ENCODE data around the gene ECSCR.
A peak's percentile ranks its signal among the peaks of the same experiment; 100 is the strongest.
"Not testable (repeated sequence)": the region's sequence is repeated elsewhere in the genome, so short reads cannot be mapped to it uniquely, and the experiment has no call there.

ECSCR gene

GRCh38 chr5:139443831-139444453 is 18.6 kb downstream of the ECSCR start:
- DNase-seq = no peak

- not testable (repeated sequence) for DNase-seq
Measured at GRCh38 chr5:139440416-139440815, 22.1 kb downstream of the ECSCR start.

GRCh38 chr5:139439013-139439903 is 23.3 kb downstream of the ECSCR start, which contains the start of gene DNAJC18:
Gene DNAJC18, minus strand, starts transcription at chr5:139439525. Its CDS starts 80 bp downstream, at chr5:139439445.
- DNase-seq = peak; percentile 84

GRCh38 chr5:139438707-139439012 is 23.9 kb downstream of the ECSCR start:
- DNase-seq = no peak

GRCh38 chr5:139435676-139436075 is 26.9 kb downstream of the ECSCR start:
- DNase-seq = no peak

GRCh38 chr5:139431706-139432105 is 30.8 kb downstream of the ECSCR start:
- DNase-seq = no peak

GRCh38 chr5:139430015-139430414 is 32.5 kb downstream of the ECSCR start:
- DNase-seq = no peak

GRCh38 chr5:139426203-139426885 is 36.2 kb downstream of the ECSCR start:
- no peak for DNase-seq

GRCh38 chr5:139425497-139425896 is 37.0 kb downstream of the ECSCR start:
- DNase-seq = no peak

GRCh38 chr5:139422307-139422893 is 40.1 kb downstream of the ECSCR start:
- peak; percentile 56 for DNase-seq

- no peak for DNase-seq
Measured at GRCh38 chr5:139419226-139420192, 43.0 kb downstream of the ECSCR start.

GRCh38 chr5:139418793-139419192 is 43.8 kb downstream of the ECSCR start:
- DNase-seq = no peak

- DNase-seq = no peak
Measured at GRCh38 chr5:139417214-139417613, 45.3 kb downstream of the ECSCR start.

GRCh38 chr5:139416651-139417050 is 45.9 kb downstream of the ECSCR start:
- no peak for DNase-seq

GRCh38 chr5:139415869-139416268 is 46.7 kb downstream of the ECSCR start:
- no peak for DNase-seq

- DNase-seq = no peak
Measured at GRCh38 chr5:139415221-139415861, 47.2 kb downstream of the ECSCR start.

GRCh38 chr5:139414581-139415130 is 47.9 kb downstream of the ECSCR start:
- no peak for DNase-seq

GRCh38 chr5:139413963-139414362 is 48.6 kb downstream of the ECSCR start:
- no peak for DNase-seq

- no peak for DNase-seq
Measured at GRCh38 chr5:139413153-139413552, 49.4 kb downstream of the ECSCR start.

- no peak for DNase-seq
Measured at GRCh38 chr5:139410993-139411828, 51.3 kb downstream of the ECSCR start.

Measured in activated gamma-delta T cell treated with Interleukin-2 at 50 U/mL for 16 hours (primary cell).